NCI-H187 treated with DMSO at 0.1 percent for 48 hours (cell line): ENCODE measurements around the gene ANKRD37.

Experiments
- DNase-seq: peaks from one replicate; lab custom pipeline; 2025; lab: John Stamatoyannopoulos, UW

The ANKRD37 gene

GRCh38 chr4:185421366-185422124, 24.9 kb downstream of the ANKRD37 start:
- DNase-seq = no peak

- DNase-seq = no peak
Observed at GRCh38 chr4:185424905-185425646, 28.4 kb downstream of the ANKRD37 start.

- no peak for DNase-seq
Observed at GRCh38 chr4:185425647-185426352, 29.2 kb downstream of the ANKRD37 start, which contains the start of gene UFSP2. TSS of gene UFSP2 (minus strand) at chr4:185425964. CDS start at chr4:185425868, 96 bp downstream.

GRCh38 chr4:185426960-185427688, 30.5 kb downstream of the ANKRD37 start:
- no peak for DNase-seq

- no peak for DNase-seq
Observed at GRCh38 chr4:185429660-185430059, 33.0 kb downstream of the ANKRD37 start.

GRCh38 chr4:185435466-185435865, 38.8 kb downstream of the ANKRD37 start:
- no peak for DNase-seq

- no peak for DNase-seq
Observed at GRCh38 chr4:185437809-185438208, 41.2 kb downstream of the ANKRD37 start.

- no peak for DNase-seq
Observed at GRCh38 chr4:185441479-185441878, 44.8 kb downstream of the ANKRD37 start.

GRCh38 chr4:185445209-185445608, 48.6 kb downstream of the ANKRD37 start:
- DNase-seq = no peak
